ENCODE data around the gene IGSF10.
"Not testable (repeated sequence)": the region's sequence is repeated elsewhere in the genome, so short reads cannot be mapped to it uniquely, and the experiment has no call there.

The IGSF10 gene

DNA sequence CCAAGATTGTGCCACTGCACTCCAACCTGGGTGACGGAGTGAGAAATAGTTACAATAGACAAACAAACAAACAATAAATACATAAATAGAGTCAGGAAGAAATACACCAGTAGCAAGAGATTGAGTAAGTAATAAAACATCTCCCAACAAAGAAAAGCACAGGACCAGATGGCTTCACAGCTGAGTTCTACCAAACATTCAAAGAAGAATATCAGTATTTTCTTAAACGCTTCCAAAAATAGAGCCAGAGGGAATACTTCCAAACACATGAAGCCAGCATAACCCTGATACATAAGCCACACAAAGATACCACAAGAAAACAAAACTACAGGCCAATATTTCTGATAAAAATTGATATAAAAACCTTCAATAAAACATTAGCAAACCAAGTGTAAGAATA, 30.7 kb upstream of the IGSF10 start:
- TF ChIP-seq ZFX (IDR thresholded peaks at IDR 0.05; ENCODE audit: borderline replicate concordance) (no peak), CTCF (IDR thresholded peaks at IDR 0.05) (no peak)
- H3K27ac ChIP-seq: no peak overlapping the region

- H3K27ac ChIP-seq: not testable (repeated sequence)
Measured at GRCh38 chr3:151487833-151488232, 27.0 kb upstream of the IGSF10 start.

- no peak for TF ChIP-seq CTCF (IDR thresholded peaks at IDR 0.05)
- TF ChIP-seq ZFX (IDR thresholded peaks at IDR 0.05; ENCODE audit: borderline replicate concordance): no peak
- H3K27ac ChIP-seq: no peak overlapping the region
Measured at GRCh38 chr3:151483961-151484520, 23.2 kb upstream of the IGSF10 start.

DNA sequence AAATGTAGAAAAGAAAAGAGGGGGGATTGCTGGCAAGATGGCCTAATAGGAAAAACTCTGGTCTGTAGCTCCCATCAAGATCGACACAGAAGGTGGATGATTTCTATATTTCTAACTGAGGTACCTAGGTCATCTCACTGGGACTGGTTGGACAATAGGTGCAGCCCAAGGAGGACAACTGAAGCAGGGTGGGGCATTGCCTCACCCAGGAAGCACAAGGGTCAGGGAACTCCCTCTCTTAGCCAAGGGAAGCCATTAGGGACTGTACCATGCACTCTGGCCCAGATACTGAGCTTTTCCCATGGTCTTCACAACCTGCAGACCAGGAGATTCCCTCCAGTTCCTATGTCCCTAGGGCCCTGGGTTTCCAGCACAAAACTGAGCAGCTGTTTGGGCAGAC, 22.6 kb upstream of the IGSF10 start:
- H3K27ac ChIP-seq: no peak overlapping the region
- TF ChIP-seq CTCF (IDR thresholded peaks at IDR 0.05): no peak
- no peak for TF ChIP-seq ZFX (IDR thresholded peaks at IDR 0.05; ENCODE audit: borderline replicate concordance)

DNA sequence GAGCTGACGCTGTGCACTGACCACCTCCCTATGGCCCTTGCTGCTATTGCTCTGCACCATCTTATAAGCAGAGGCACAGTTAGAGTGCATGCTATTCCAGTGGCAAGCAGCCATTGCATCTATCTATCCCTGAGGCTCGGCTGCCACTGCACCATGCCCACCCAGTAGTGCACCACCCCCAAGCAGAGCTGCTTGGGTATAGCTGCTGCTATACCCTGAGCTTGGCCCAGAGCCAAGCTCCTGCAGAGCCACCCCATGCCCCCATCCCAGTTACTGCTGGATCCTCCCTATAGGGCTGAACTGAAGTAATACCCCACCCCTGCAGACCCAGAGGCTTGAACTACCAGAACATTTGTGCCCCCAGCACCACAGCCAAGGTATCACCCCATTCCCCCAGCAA, 19.6 kb upstream of the IGSF10 start:
- TF ChIP-seq CTCF (IDR thresholded peaks at IDR 0.05) (no peak), ZFX (IDR thresholded peaks at IDR 0.05; ENCODE audit: borderline replicate concordance) (no peak)
- H3K27ac ChIP-seq: no peak overlapping the region

DNA sequence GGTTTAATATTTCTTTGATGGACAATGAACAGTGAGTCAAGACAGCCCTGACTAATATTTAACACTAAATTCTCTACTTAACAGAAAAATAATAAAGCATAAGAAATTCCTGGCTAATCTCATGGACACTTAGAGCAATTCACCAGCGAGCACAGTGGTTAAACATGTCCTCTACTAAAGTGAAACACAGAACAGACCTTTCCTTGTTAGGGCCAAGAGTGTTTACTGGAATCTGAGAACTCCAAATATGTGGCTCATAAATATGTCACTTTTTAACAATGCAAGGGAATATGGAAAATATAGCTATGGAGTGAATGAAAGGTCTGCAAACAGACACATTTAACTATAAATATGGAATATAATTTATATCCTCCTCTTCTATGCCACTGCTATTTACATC, 18.6 kb upstream of the IGSF10 start:
- H3K27ac ChIP-seq: no peak overlapping the region
- TF ChIP-seq CTCF (IDR thresholded peaks at IDR 0.05) (no peak), ZFX (IDR thresholded peaks at IDR 0.05; ENCODE audit: borderline replicate concordance) (no peak)

DNA sequence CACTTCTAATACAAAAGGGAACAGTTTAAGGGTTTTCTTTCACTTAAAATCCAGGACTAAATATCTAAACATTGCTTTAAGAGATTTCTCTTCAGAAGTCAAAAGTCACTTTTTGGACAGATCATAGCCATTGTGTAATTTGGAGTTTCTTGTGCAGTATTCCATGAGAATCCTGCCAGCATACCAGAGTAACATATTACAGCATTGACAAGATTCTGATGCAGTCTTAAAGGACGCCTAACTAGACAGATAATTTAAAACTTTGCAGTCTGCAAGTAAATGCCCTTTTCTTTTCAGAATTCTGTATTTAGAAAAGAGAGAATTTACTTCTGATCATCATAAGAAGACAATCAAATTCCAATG, 17.5 kb upstream of the IGSF10 start:
- TF ChIP-seq ZFX (IDR thresholded peaks at IDR 0.05; ENCODE audit: borderline replicate concordance) (no peak), CTCF (IDR thresholded peaks at IDR 0.05) (no peak)
- no peak overlapping the region for H3K27ac ChIP-seq

DNA sequence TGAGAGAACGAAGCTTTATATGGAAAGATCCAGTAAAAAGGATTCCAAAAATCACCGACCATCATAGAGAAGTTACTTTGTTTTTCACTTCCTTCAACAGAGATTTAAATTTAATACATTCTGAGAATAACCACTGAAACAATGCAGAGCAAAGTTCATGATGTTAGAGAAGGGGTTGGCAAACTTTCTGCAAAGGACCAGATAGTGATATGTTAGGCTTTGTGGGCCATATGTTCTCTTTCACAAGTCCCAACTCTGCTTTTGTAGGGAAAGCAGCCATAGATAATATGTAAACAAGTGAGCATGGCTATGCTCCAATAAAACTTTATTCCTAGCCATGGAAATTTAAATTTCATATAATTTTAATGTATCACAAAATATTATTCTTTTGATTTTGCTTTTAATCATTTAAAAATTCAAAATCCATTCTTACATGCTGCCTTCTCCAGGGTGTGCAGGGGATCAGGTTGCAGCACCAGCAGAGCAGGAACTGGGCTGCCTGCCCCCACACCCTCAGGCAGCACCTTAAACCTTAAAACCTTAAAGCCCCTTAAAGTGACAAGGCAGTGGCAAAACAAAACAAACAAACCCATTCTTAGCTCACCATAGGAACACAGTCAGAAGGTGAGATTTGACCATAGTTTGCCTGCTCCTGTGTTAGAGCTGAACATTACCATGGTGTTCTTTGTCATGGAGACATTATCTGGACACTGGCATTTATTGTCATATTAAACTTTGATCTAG, 16.9 kb upstream of the IGSF10 start:
- TF ChIP-seq ZFX (IDR thresholded peaks at IDR 0.05; ENCODE audit: borderline replicate concordance): no peak
- H3K27ac ChIP-seq: no peak overlapping the region
